Measurements from ENCODE around the gene TLL2.

GRCh38 chr10:96380821-96381220 is 132.9 kb downstream of the TLL2 start:
- TF ChIP-seq SIN3A (IDR thresholded peaks at IDR 0.05; ENCODE audit: borderline replicate concordance, insufficient read depth, low read length) (no peak), POLR2AphosphoS5 (IDR thresholded peaks at IDR 0.05; ENCODE audit: low read depth, low read length) (no peak), TAF1 (IDR thresholded peaks at IDR 0.05; ENCODE audit: borderline replicate concordance, insufficient read depth, low read length) (no peak), REST (IDR thresholded peaks at IDR 0.05; ENCODE audit: insufficient read depth in 1 of 2, low read depth in 2 of 2, low read length in 2 of 2) (no peak), FOXP2 (optimal IDR thresholded peaks at IDR 0.05; ENCODE audit: borderline replicate concordance, extremely low read depth, extremely low read length, insufficient read depth) (no peak)
